Activated CD8-positive, alpha-beta T cell treated with anti-CD3 and anti-CD28 coated beads, Interleukin-2, amount 10 ng/mL, durations not matched to agents 7 days and 5 days (primary cell): ENCODE data around the gene ENTR1. TPM values are rescaled to one million over a fixed set of nuclear protein-coding genes. Genes with fewer than 3 reads are reported as not detected.

Experiments used
- ATAC-seq: fragments of 150-1000 bp; cut with Tn5 transposase; one replicate; pipeline ENCODE4 v1.10.0; 2021; ENCODE audit warnings: moderate library complexity
- CTCF ChIA-PET: fragments of 350-600 bp; sonication (Branson Sonifier 250); formaldehyde crosslinking; loops from one replicate; lab custom pipeline; 2021; ENCODE audit warnings: antibody characterized with exemption; lab: Charles Lee
- POLR2A ChIA-PET: fragments of 350-600 bp; sonication (Branson Sonifier 250); formaldehyde crosslinking; loops from one replicate; lab custom pipeline; 2021; ENCODE audit warnings: antibody characterized with exemption; lab: Charles Lee
- DNase-seq: peaks from one replicate; pipeline ENCODE4 v3.0.0-alpha.2; 2020
- H3K27ac Mint-ChIP-seq: one replicate; pipeline ENCODE4 v1.8.0; 2021; ENCODE audit warnings: mild to moderate bottlenecking, mixed read lengths
- H3K27me3 Mint-ChIP-seq: one replicate; pipeline ENCODE4 v1.8.0; 2021; ENCODE audit warnings: low read depth, mixed read lengths
- H3K36me3 Mint-ChIP-seq: one replicate; pipeline ENCODE4 v1.8.0; 2021; ENCODE audit warnings: low read depth, mixed read lengths
- H3K4me1 Mint-ChIP-seq: one replicate; pipeline ENCODE4 v1.8.0; 2021; ENCODE audit warnings: low read depth, mixed read lengths
- H3K4me3 Mint-ChIP-seq: one replicate; pipeline ENCODE4 v1.8.0; 2021; ENCODE audit warnings: mild to moderate bottlenecking, mixed read lengths
- H3K9me3 Mint-ChIP-seq: one replicate; pipeline ENCODE4 v1.8.0; 2022; ENCODE audit warnings: mixed read lengths; ENCODE audit not compliant: insufficient read depth
- total RNA-seq, 2 experiments: library from RNA; stranded (reverse); gene quantifications; one replicate each; pipeline ENCODE4 v1.2.3, GENCODE V29; 2021

Gene ENTR1
- total RNA-seq = 10 to 100 TPM; 52.8 to 54.3 TPM

GRCh38 chr9:136410500-136411287 is at the start of gene ENTR1, which contains the start of gene PMPCA:
Gene ENTR1 (minus strand): TSS chr9:136410614. CDS start chr9:136410397, 217 bp downstream.
Gene PMPCA (plus strand): TSS chr9:136410658. CDS start chr9:136410669, 11 bp downstream.
- peak; percentile 95 for DNase-seq
- Mint-ChIP-seq H3K4me1 (peaks cover 56% of the 10 kb centered on the region), H3K27me3 (no peaks in the 10 kb centered on the region), H3K9me3 (no peaks in the 10 kb centered on the region), H3K36me3 (peaks cover 50% of the 10 kb centered on the region), H3K4me3 (peak within 1 kb of the TSS; percentile 92), H3K27ac (peak within 1 kb of the TSS; percentile 94)
- CTCF ChIA-PET = interaction anchor here (1.0 to 1.8 kb wide), 4 partner anchors 10 to 234 kb away, joined by 3 to 14 read pairs (median 4); partner anchors contain the start of gene DNLZ
- POLR2A ChIA-PET = interaction anchor here (0.6 to 2.9 kb wide), 5 partner anchors 9 to 97 kb away, joined by 3 to 13 read pairs (median 4); partner anchors contain the start of genes DNLZ and SNAPC4
- peak; percentile 82 for ATAC-seq

DNA sequence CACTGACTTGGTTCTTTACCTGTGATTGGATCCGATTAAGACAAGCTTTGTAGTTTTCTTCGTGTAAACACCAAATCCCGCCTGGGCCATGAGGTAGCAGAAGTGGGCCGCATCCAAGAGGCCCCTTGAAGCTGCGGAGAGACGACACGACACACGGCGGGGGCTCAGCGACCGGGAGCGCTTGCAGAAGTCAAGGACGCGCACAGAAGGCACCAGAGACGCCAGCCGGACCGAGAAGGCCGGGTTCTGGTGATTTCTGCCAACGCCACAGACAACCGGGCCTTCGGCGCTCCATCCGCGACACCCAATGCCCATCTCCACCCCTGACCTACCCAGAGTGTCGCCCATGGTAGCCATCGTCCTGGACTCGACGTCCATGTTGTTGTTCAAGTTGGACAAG is 49.0 kb upstream of the ENTR1 start:
- ChIA-PET POLR2A (no interaction called here), CTCF (no interaction called here)
- no peaks in the 10 kb centered on the region for H3K4me1 Mint-ChIP-seq
- DNase-seq (no peak), ATAC-seq (no peak)
- no peak overlapping the region for H3K4me3 Mint-ChIP-seq
- H3K9me3 Mint-ChIP-seq = no peaks in the 10 kb centered on the region
- H3K27me3 Mint-ChIP-seq = no peaks in the 10 kb centered on the region
- H3K27ac Mint-ChIP-seq = no peak overlapping the region
- H3K36me3 Mint-ChIP-seq = peaks cover 72% of the 10 kb centered on the region

DNA sequence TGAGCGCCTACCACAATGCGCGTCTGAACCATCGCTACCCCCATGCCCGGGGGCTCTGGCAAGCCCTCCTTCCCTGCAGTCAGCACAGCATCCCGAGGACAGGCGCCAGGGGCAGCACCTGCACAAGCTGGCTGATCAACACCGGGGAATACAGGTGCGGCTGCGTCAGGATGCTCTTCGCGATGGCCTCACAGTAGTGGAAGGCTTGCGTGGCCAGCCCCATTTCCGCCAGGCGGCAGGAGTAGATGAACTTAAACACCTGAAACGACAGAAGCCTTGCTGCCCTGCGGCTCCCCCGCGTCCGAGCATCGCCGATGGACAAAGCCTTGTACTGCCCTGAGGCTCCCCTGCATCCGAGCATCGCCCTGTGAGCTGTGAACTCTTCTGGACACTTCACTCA is 46.9 kb upstream of the ENTR1 start:
- peaks cover 69% of the 10 kb centered on the region for H3K36me3 Mint-ChIP-seq
- no peak overlapping the region for H3K4me3 Mint-ChIP-seq
- no peak for DNase-seq
- ChIA-PET POLR2A (no interaction called here), CTCF (no interaction called here)
- no peaks in the 10 kb centered on the region for H3K9me3 Mint-ChIP-seq
- H3K4me1 Mint-ChIP-seq = no peaks in the 10 kb centered on the region
- H3K27ac Mint-ChIP-seq = no peak overlapping the region
- no peak for ATAC-seq
- no peaks in the 10 kb centered on the region for H3K27me3 Mint-ChIP-seq

DNA sequence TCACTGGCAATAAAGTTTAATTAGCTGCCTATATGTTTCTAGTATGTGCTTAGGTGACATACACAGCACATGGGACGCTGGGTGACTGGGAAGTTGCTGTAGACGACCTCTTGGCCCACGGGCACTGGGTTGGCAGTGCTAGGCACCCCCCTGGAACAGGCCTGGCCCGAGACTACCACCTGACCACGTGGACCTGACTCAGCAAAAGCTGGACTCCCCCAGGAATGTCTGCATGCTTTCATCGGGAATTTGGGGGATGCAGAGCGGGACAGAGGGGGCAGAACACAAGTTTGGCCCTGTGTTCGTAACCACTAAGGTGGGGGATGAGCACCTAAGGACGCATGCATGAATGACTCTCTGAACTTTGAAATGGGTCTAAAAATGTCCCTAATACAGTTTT is 45.8 kb upstream of the ENTR1 start:
- no peak for ATAC-seq
- no peak for DNase-seq
- Mint-ChIP-seq H3K4me1 (no peaks in the 10 kb centered on the region), H3K9me3 (no peaks in the 10 kb centered on the region), H3K27me3 (no peaks in the 10 kb centered on the region), H3K4me3 (no peak overlapping the region), H3K27ac (no peak overlapping the region), H3K36me3 (peaks cover 65% of the 10 kb centered on the region)
- POLR2A ChIA-PET = no interaction called here
- CTCF ChIA-PET = no interaction called here

DNA sequence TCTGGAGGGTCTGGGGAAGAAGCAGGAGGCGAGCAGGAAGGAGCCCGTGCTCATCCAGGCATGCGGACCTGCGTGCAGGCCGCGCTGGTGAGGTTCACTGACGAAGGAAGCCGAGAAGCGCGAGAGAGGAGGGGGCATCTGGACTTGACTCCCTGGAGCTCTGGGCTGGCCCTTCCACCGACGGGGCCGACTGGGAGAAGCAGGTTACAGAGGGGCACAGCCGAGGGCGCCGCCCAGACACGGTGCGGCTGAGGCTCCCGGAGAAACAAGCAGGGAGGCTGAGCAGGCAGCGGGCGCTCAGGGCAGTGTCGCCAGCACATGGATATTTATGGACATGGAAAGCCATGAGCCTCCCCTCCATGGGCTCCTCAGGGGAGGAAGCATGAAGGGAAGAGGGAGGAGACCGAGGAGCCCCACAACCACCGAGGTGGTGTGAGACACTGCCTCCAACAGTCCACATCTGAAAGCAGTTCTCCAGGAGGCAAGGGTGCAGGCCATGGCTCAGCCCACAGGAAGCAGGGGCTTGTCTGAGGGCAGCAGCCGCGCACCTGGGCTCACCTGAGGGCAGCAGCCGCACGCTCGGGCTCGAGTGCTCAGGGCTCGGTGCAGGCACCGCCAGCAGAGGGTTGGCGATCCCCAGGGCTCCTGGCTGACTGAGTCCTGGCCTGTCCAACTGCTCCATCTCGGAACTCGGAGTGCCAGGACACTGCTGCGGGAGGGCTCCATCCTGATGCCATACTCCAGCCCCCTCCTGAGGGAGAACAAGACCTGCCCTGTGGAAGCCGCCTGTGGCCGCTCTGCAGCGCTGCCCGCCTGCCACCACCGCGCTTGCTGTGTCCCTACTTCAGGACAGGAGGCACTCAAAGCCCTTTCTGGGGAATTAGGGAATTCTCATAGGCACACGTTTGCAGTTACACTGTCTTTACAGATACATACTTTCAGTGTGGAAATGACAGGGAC is 44.9 kb upstream of the ENTR1 start:
- Mint-ChIP-seq H3K27me3 (no peaks in the 10 kb centered on the region), H3K9me3 (no peaks in the 10 kb centered on the region), H3K4me3 (no peak overlapping the region), H3K36me3 (peaks cover 68% of the 10 kb centered on the region), H3K27ac (peak overlapping the region; percentile 52), H3K4me1 (no peaks in the 10 kb centered on the region)
- ATAC-seq (no peak), DNase-seq (no peak)
- ChIA-PET CTCF (no interaction called here), POLR2A (no interaction called here)

GRCh38 chr9:136454026-136454796 is 43.8 kb upstream of the ENTR1 start:
- Mint-ChIP-seq H3K27ac (no peak overlapping the region), H3K9me3 (no peaks in the 10 kb centered on the region), H3K4me3 (no peak overlapping the region), H3K36me3 (peaks cover 65% of the 10 kb centered on the region), H3K4me1 (no peaks in the 10 kb centered on the region), H3K27me3 (no peaks in the 10 kb centered on the region)
- no peak for DNase-seq
- no peak for ATAC-seq
- CTCF ChIA-PET = interaction anchor here (0.9 kb wide), 2 partner anchors 14 to 30 kb away, joined by 3 read pairs; no protein-coding TSS in a partner anchor
- POLR2A ChIA-PET = interaction anchor here (1.2 kb wide), 1 partner anchor 27 kb away, joined by 4 read pairs; no protein-coding TSS in a partner anchor

DNA sequence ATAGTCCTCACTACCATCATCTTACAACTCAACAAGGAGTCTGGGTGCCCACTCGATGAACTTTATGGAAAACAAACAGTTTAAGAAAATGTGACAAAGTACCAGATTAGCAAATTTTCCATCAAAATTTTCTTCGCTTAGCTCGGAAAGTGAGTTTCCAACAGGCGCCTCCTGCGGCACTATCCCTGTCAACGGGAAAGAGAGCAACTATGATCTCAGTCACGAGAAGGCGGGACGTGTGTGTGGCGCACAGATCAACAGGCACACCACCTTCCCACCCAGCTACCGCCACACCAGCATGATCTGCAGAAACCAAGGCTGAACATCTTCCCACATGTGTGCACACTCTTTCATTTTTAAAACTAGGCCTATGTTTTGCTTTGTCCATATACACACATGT is 42.9 kb upstream of the ENTR1 start:
- POLR2A ChIA-PET = interaction anchor here (1.2 kb wide), 1 partner anchor 28 kb away, joined by 4 read pairs; no protein-coding TSS in a partner anchor
- H3K27ac Mint-ChIP-seq = no peak overlapping the region
- peak; percentile 36 for ATAC-seq
- no peak overlapping the region for H3K4me3 Mint-ChIP-seq
- CTCF ChIA-PET = interaction anchor here (0.9 kb wide), 2 partner anchors 13 to 29 kb away, joined by 3 read pairs; no protein-coding TSS in a partner anchor
- H3K27me3 Mint-ChIP-seq = no peaks in the 10 kb centered on the region
- DNase-seq = no peak
- H3K36me3 Mint-ChIP-seq = peaks cover 59% of the 10 kb centered on the region
- H3K4me1 Mint-ChIP-seq = no peaks in the 10 kb centered on the region
- H3K9me3 Mint-ChIP-seq = no peaks in the 10 kb centered on the region

- H3K27ac Mint-ChIP-seq = no peak overlapping the region
- H3K36me3 Mint-ChIP-seq = peaks cover 62% of the 10 kb centered on the region
- H3K27me3 Mint-ChIP-seq = no peaks in the 10 kb centered on the region
- no peak for DNase-seq
- no peak overlapping the region for H3K4me3 Mint-ChIP-seq
- CTCF ChIA-PET = no interaction called here
- no peaks in the 10 kb centered on the region for H3K4me1 Mint-ChIP-seq
- ATAC-seq = no peak
- POLR2A ChIA-PET = no interaction called here
- no peaks in the 10 kb centered on the region for H3K9me3 Mint-ChIP-seq
Observed at GRCh38 chr9:136451221-136451877, 40.9 kb upstream of the ENTR1 start.

GRCh38 chr9:136448655-136449054 is 38.2 kb upstream of the ENTR1 start:
- Mint-ChIP-seq H3K4me3 (no peak overlapping the region), H3K27me3 (no peaks in the 10 kb centered on the region), H3K4me1 (no peaks in the 10 kb centered on the region), H3K27ac (no peak overlapping the region), H3K9me3 (no peaks in the 10 kb centered on the region), H3K36me3 (peaks cover 54% of the 10 kb centered on the region)
- ATAC-seq (no peak), DNase-seq (no peak)
- ChIA-PET CTCF (interaction anchor here (1.3 kb wide), 1 partner anchor 8 kb away, joined by 4 read pairs; no protein-coding TSS in a partner anchor), POLR2A (no interaction called here)

- Mint-ChIP-seq H3K4me1 (no peaks in the 10 kb centered on the region), H3K36me3 (peaks cover 55% of the 10 kb centered on the region), H3K9me3 (no peaks in the 10 kb centered on the region), H3K27ac (peak overlapping the region; percentile 4), H3K27me3 (no peaks in the 10 kb centered on the region), H3K4me3 (no peak overlapping the region)
- CTCF ChIA-PET = interaction anchor here (0.6 kb wide), 1 partner anchor 23 kb away, joined by 3 read pairs; no protein-coding TSS in a partner anchor
- POLR2A ChIA-PET = no interaction called here
- DNase-seq (no peak), ATAC-seq (no peak)
Observed at GRCh38 chr9:136447173-136447778, 36.9 kb upstream of the ENTR1 start.
